ENCODE measurements around the gene UGT2B10.

The UGT2B10 gene

GRCh38 chr4:68871809-68872642, 56.2 kb downstream of the UGT2B10 start:
- DNase-seq, result no peak

GRCh38 chr4:68872643-68873502, 57.1 kb downstream of the UGT2B10 start:
- DNase-seq, result no peak

GRCh38 chr4:68874507-68874906, 58.7 kb downstream of the UGT2B10 start:
- DNase-seq, result no peak

GRCh38 chr4:68877555-68877954, 61.8 kb downstream of the UGT2B10 start:
- DNase-seq, result no peak

GRCh38 chr4:68878048-68878447, 62.3 kb downstream of the UGT2B10 start:
- no peak for DNase-seq

Measured in CD4-positive, alpha-beta T cell treated with Interleukin-6 for 4 hours (primary cell).